Loucy (cell line): Measurements from ENCODE around the gene ACOXL.

Source experiments
- H2AFZ ChIP-seq: fragments of 200-600 bp; sonication (generic); 2 replicates; pipeline ENCODE4 v1.6.0; 2016; ENCODE audit warnings: antibody characterized with exemption, mild to moderate bottlenecking, low read length, moderate library complexity
- H3F3A ChIP-seq: fragments of 200-600 bp; 2 replicates; pipeline ENCODE4 v1.6.0; 2016; ENCODE audit warnings: antibody characterized with exemption, low read depth, mild to moderate bottlenecking
- H3K27me3 ChIP-seq: fragments of 200-600 bp; sonication (generic); 2 replicates; pipeline ENCODE4 v1.6.1; 2014; ENCODE audit warnings: low read length, mild to moderate bottlenecking; ENCODE audit not compliant: insufficient read depth, poor library complexity, severe bottlenecking
- H3K36me3 ChIP-seq: fragments of 200-600 bp; sonication (generic); 2 replicates; pipeline ENCODE4 v1.6.1; 2016; ENCODE audit warnings: low read length; ENCODE audit not compliant: insufficient read depth
- H3K4me1 ChIP-seq: fragments of 200-600 bp; sonication (generic); 2 replicates; pipeline ENCODE4 v1.5.1; 2014; ENCODE audit warnings: low read length, mild to moderate bottlenecking; ENCODE audit not compliant: insufficient read depth, poor library complexity, severe bottlenecking
- H3K4me2 ChIP-seq: fragments of 200-600 bp; sonication (generic); 2 replicates; pipeline ENCODE4 v1.6.0; 2014; ENCODE audit warnings: antibody characterized with exemption, low read length, low read depth, mild to moderate bottlenecking; ENCODE audit not compliant: poor library complexity, severe bottlenecking
- H3K4me3 ChIP-seq: fragments of 200-600 bp; sonication (generic); 2 replicates; pipeline ENCODE4 v1.5.1; 2014; ENCODE audit warnings: low read length, mild to moderate bottlenecking, mixed read lengths; ENCODE audit not compliant: poor library complexity, severe bottlenecking
- H3K79me2 ChIP-seq: fragments of 200-600 bp; sonication (generic); 2 replicates; pipeline ENCODE4 v1.6.1; 2014; ENCODE audit warnings: low read length; ENCODE audit not compliant: insufficient read depth
- H3K9ac ChIP-seq: fragments of 200-600 bp; sonication (generic); 2 replicates; pipeline ENCODE4 v1.6.0; 2014; ENCODE audit warnings: mild to moderate bottlenecking, low read depth, low read length, moderate library complexity; ENCODE audit not compliant: poor library complexity, severe bottlenecking
- H3K9me2 ChIP-seq: fragments of 200-600 bp; sonication (generic); replicated peaks from 2 replicates; pipeline ENCODE4 v1.6.1; 2016; ENCODE audit warnings: low read depth, low read length, mixed read lengths
- H3K9me3 ChIP-seq: fragments of 200-600 bp; sonication (generic); 2 replicates; pipeline ENCODE4 v1.6.1; 2014; ENCODE audit warnings: mild to moderate bottlenecking, antibody characterized with exemption, low read length, low read depth; ENCODE audit not compliant: insufficient read depth
- H4K20me1 ChIP-seq: fragments of 200-600 bp; sonication (generic); 2 replicates; pipeline ENCODE4 v1.6.0; 2014; ENCODE audit warnings: antibody characterized with exemption, low read length, mild to moderate bottlenecking; ENCODE audit not compliant: insufficient read depth, poor library complexity, severe bottlenecking
- CTCF ChIP-seq: fragments of 200-600 bp; sonication (generic); conservative IDR thresholded peaks from 2 replicates; pipeline ENCODE4 v1.5.1; 2014; ENCODE audit warnings: mild to moderate bottlenecking, antibody characterized with exemption, low read length
- EZH2phosphoT487 ChIP-seq: fragments of 200-600 bp; IDR thresholded peaks from 2 replicates; pipeline ENCODE4 v1.6.1; 2018; ENCODE audit warnings: antibody characterized with exemption, mild to moderate bottlenecking, moderate library complexity, borderline replicate concordance

ACOXL gene

GRCh38 chr2:110870545-110870944 lies 138.2 kb downstream of the ACOXL start:
- no peak overlapping the region for H2AFZ ChIP-seq
- H3K9me3 ChIP-seq, result no peaks in the 10 kb centered on the region
- H3K9me2 ChIP-seq, result no peaks in the 10 kb centered on the region
- H3K79me2 ChIP-seq, result no peaks in the 10 kb centered on the region
- no peaks in the 10 kb centered on the region for H3F3A ChIP-seq
- H3K4me3 ChIP-seq, result no peak overlapping the region
- no peaks in the 10 kb centered on the region for H3K27me3 ChIP-seq
- H3K4me1 ChIP-seq, result peaks cover 27% of the 10 kb centered on the region
- TF ChIP-seq EZH2phosphoT487 (no peak), CTCF (no peak)
- H3K4me2 ChIP-seq, result no peak overlapping the region
- H4K20me1 ChIP-seq, result no peaks in the 10 kb centered on the region
- no peaks in the 10 kb centered on the region for H3K36me3 ChIP-seq
- no peak overlapping the region for H3K9ac ChIP-seq

GRCh38 chr2:110871637-110872036 lies 139.3 kb downstream of the ACOXL start:
- no peak overlapping the region for H3K4me2 ChIP-seq
- TF ChIP-seq CTCF, result no peak
- no peak for TF ChIP-seq EZH2phosphoT487

DNA sequence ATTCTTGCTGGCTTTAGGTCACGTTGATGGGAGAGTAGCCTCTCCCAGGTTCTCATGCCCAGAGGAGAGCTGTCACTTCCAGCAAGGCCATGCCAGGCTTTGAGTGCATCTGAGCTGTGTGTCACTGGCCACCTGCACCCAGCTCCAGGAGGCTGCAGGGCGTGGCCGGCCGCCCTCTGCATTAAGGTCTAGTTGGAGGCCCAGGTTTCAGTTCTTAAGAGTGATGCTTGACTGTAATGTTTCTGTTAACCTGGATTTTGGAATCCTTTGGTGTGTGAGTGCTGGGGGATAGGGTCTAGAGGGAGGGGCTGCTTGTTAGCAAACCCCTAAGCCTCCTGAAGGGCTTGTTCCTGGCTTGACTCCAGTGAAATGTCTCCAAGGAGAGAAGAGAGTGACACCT lies 140.1 kb downstream of the ACOXL start:
- H3K9me2 ChIP-seq, result no peaks in the 10 kb centered on the region
- no peak overlapping the region for H3K9ac ChIP-seq
- no peaks in the 10 kb centered on the region for H3K27me3 ChIP-seq
- H3K79me2 ChIP-seq, result no peaks in the 10 kb centered on the region
- H3K4me2 ChIP-seq, result no peak overlapping the region
- H3K4me1 ChIP-seq, result peaks cover 39% of the 10 kb centered on the region
- no peak overlapping the region for H2AFZ ChIP-seq
- H3F3A ChIP-seq, result peaks cover 4% of the 10 kb centered on the region; the same call in 1 of the 2 replicates
- TF ChIP-seq EZH2phosphoT487 (no peak), CTCF (no peak)
- H3K9me3 ChIP-seq, result no peaks in the 10 kb centered on the region
- no peaks in the 10 kb centered on the region for H3K36me3 ChIP-seq
- no peak overlapping the region for H3K4me3 ChIP-seq
- no peaks in the 10 kb centered on the region for H4K20me1 ChIP-seq

More at GRCh38 chr2:110871637-110872036, 139.3 kb downstream of the ACOXL start:
- Histone ChIP-seq H3F3A (no peaks in the 10 kb centered on the region; the same call in 1 of the 2 replicates), H3K9me2 (no peaks in the 10 kb centered on the region), H3K9ac (no peak overlapping the region), H3K4me3 (no peak overlapping the region), H3K79me2 (no peaks in the 10 kb centered on the region), H3K9me3 (no peaks in the 10 kb centered on the region), H4K20me1 (no peaks in the 10 kb centered on the region), H3K4me1 (peaks cover 30% of the 10 kb centered on the region), H3K27me3 (no peaks in the 10 kb centered on the region), H2AFZ (no peak overlapping the region), H3K36me3 (no peaks in the 10 kb centered on the region)
